B cell (primary cell): ENCODE measurements around the gene MRPS12. TPM values are rescaled to one million over a fixed set of nuclear protein-coding genes. Genes with fewer than 3 reads are reported as not detected.

Source experiments
- ATAC-seq: fragments of 200-7000 bp; cut with Tn5 transposase; one replicate; pipeline ENCODE4 v1.10.0; 2021; ENCODE audit warnings: low read depth, mild to moderate bottlenecking, moderate number of reproducible peaks, moderate library complexity
- CTCF ChIA-PET: fragments of 350-600 bp; sonication (Branson Sonifier 250); formaldehyde crosslinking; loops from one replicate; lab custom pipeline; 2021; ENCODE audit warnings: antibody characterized with exemption, inconsistent platforms; lab: Charles Lee
- POLR2A ChIA-PET: fragments of 350-600 bp; sonication (Branson Sonifier 250); formaldehyde crosslinking; loops from one replicate; lab custom pipeline; 2021; ENCODE audit warnings: antibody characterized with exemption; lab: Charles Lee
- DNase-seq: peaks from one replicate; pipeline ENCODE4 v3.0.0; 2013
- H2AFZ ChIP-seq: 2 replicates; pipeline ENCODE4 v1.6.1; 2012; ENCODE audit warnings: mild to moderate bottlenecking, low read depth, low read length; ENCODE audit not compliant: insufficient read depth, poor library complexity, severe bottlenecking
- H3K27ac ChIP-seq, 2 donors: 1 replicate in 1 of 2; 2 replicates in 1 of 2; pipeline ENCODE4 v1.5.1; 2012 to 2013; ENCODE audit warnings: low read length in 2 of 2, mild to moderate bottlenecking in 2 of 2, moderate library complexity in 1 of 2
- H3K27me3 ChIP-seq, 4 experiments: fragments of 200-600 bp in 1 of 4; sonication (generic) in 1 of 4; replicated peaks in 1 of 4; 1 replicate in 2 of 4; 2 replicates in 2 of 4; pipeline versions ENCODE4 v1.6.1 to v1.7.0; 2013 to 2016; ENCODE audit warnings: low read length in 3 of 4, mild to moderate bottlenecking in 2 of 4, mixed read lengths in 1 of 4, moderate library complexity in 1 of 4; ENCODE audit not compliant: insufficient read depth in 4 of 4, control insufficient read depth in 3 of 4; ENCODE audit errors: control extremely low read depth in 1 of 4
- H3K36me3 ChIP-seq, 2 experiments: replicated peaks in 1 of 2; 1 replicate in 1 of 2; 2 replicates in 1 of 2; pipeline versions ENCODE4 v1.6.1 to v1.7.1; 2013; ENCODE audit warnings: low read length in 1 of 2; ENCODE audit not compliant: insufficient read depth in 2 of 2, control insufficient read depth in 1 of 2; ENCODE audit errors: control extremely low read depth in 1 of 2, extremely low read depth in 1 of 2
- H3K4me1 ChIP-seq, 2 donors: fragments of 200-600 bp in 1 of 2; sonication (generic) in 1 of 2; 1 replicate in 1 of 2; 2 replicates in 1 of 2; pipeline versions ENCODE4 v1.5.1 to v1.6.1; 2013 to 2017; ENCODE audit warnings: low read length in 2 of 2; ENCODE audit not compliant: control insufficient read depth in 2 of 2, insufficient read depth in 2 of 2
- H3K4me2 ChIP-seq: replicated peaks from 2 replicates; pipeline ENCODE3; 2012; ENCODE audit warnings: mild to moderate bottlenecking, low read depth, low read length; ENCODE audit not compliant: poor library complexity, severe bottlenecking
- H3K4me3 ChIP-seq, 5 experiments: fragments of 200-600 bp in 1 of 5; sonication (generic) in 1 of 5; 1 replicate in 3 of 5; 2 replicates in 2 of 5; pipeline versions ENCODE4 v1.5.1 to v1.7.0; 2011 to 2016; ENCODE audit warnings: low read length in 4 of 5, mild to moderate bottlenecking in 4 of 5, low read depth in 2 of 5, control low read depth in 1 of 5, moderate library complexity in 1 of 5; ENCODE audit not compliant: insufficient read depth in 1 of 5; ENCODE audit errors: control extremely low read depth in 1 of 5, extremely low read depth in 1 of 5
- H3K79me2 ChIP-seq: fragments of 200-600 bp; sonication (generic); one replicate; pipeline ENCODE4 v1.6.0; 2016; ENCODE audit warnings: low read length; ENCODE audit not compliant: control insufficient read depth, insufficient read depth
- H3K9ac ChIP-seq: fragments of 200-600 bp; sonication (generic); 2 replicates; pipeline ENCODE4 v1.6.1; 2017; ENCODE audit warnings: mild to moderate bottlenecking, low read length, moderate library complexity
- H3K9me3 ChIP-seq, 3 donors: one replicate each; pipeline versions ENCODE4 v1.6.1 to v1.7.1; 2013; ENCODE audit warnings: low read length in 2 of 3; ENCODE audit not compliant: control insufficient read depth in 2 of 3, insufficient read depth in 1 of 3; ENCODE audit errors: control extremely low read depth in 1 of 3
- H4K20me1 ChIP-seq: 2 replicates; pipeline ENCODE4 v1.6.0; 2012; ENCODE audit warnings: mild to moderate bottlenecking, low read length; ENCODE audit not compliant: insufficient read depth, control insufficient read depth, poor library complexity, severe bottlenecking
- H3K27ac Mint-ChIP-seq: one replicate; pipeline ENCODE4 v1.8.0; 2021; ENCODE audit warnings: mixed read lengths
- H3K27me3 Mint-ChIP-seq: one replicate; pipeline ENCODE4 v1.8.0; 2021; ENCODE audit warnings: mixed read lengths
- H3K4me1 Mint-ChIP-seq: one replicate; pipeline ENCODE4 v1.8.0; 2021; ENCODE audit warnings: mixed read lengths
- H3K4me3 Mint-ChIP-seq: one replicate; pipeline ENCODE4 v1.8.0; 2021; ENCODE audit warnings: mixed read lengths
- H3K9me3 Mint-ChIP-seq: one replicate; pipeline ENCODE4 v1.8.0; 2022; ENCODE audit warnings: mixed read lengths; ENCODE audit not compliant: insufficient read depth
- EZH2 ChIP-seq: IDR thresholded peaks from 2 replicates; pipeline ENCODE4 v1.6.1; 2012; ENCODE audit warnings: borderline replicate concordance, low read depth, mild to moderate bottlenecking, moderate library complexity, low read length; ENCODE audit not compliant: insufficient read depth, poor library complexity, severe bottlenecking
- WGBS: methylation state at CpG from one replicate; pipeline ENCODE4 v1.1.5; 2013; ENCODE audit warnings: missing lambda C conversion rate; ENCODE audit not compliant: insufficient coverage; 5-methylcytosine and 5-hydroxymethylcytosine counted together
- intact Hi-C: fragments of 100-400 bp; cut with micrococcal nuclease; formaldehyde crosslinking; loops from one replicate; pipeline ENCODE4 v1.10.0; 2022
- polyA plus RNA-seq: library from polyadenylated mRNA; depleted of rRNA; stranded (reverse); fragments of >200 nt; gene quantifications from 2 replicates; pipeline ENCODE4 v1.2.3, GENCODE V29; 2012
- total RNA-seq, 2 donors: library from RNA; stranded (reverse); fragments of 120-200 nt in 1 of 2; gene quantifications; 1 replicate in 1 of 2; 2 replicates in 1 of 2; pipeline versions ENCODE4 v1.2.3 to v1.2.4, GENCODE V29; 2013 to 2022
- TF ChIP-seq, protein P1 (sequence below): fragments of 200-600 bp; IDR thresholded peaks from one replicate; pipeline ENCODE4 v1.8.0; 2022; ENCODE audit warnings: antibody characterized with exemption, mild to moderate bottlenecking

Gene MRPS12
- total and polyA plus RNA-seq, 2 donors (not counting 1 experiment from before 2014, with no cell fraction given) = 27.0 to 30.3 TPM

DNA sequence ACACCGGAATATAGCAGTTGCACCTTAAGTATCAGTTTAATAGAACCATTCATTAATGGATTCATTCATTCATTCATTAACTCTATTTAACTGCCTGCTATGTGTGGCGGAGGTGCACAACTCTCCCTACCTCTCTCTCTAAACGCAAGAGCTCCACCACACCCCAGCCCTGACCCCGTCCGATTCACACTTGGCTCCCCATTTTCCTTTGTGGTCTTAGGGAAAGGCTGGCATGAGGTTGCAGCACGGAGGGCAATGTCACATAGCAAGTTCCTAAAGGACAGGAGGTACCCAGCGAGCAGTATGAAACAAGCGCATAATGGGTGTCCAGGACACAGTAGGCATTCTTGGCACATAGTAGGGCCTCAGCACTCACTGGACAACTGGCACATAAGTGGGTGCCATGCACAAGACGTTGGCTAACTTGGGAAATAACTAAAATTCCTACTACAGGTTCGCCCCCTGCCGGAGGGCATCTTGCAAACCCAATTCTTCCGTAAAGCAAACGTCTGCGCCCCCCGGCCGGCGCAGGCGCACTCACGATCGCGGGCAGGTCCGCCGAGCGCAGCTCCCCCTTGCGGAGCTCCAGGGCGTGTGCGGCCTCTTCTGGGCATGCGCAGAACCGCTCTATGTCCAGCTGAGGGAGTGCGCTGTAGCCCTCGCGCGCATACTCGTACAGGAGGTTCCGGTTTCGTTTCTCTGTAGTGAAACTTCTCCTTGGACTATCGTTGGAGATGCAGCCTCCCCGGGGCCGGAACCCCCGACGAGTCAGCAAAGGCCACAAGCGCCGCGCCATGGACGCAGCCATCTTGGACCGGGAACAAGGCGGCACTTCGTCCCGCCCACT, 592 bp upstream of the MRPS12 start, which contains the start of gene SARS2:
SARS2 (minus strand) TSS at position 835 of the 847 bp plus-strand sequence; CDS start at position 808, 27 bp downstream.
- H3K79me2 ChIP-seq = peaks cover 36% of the 10 kb centered on the region
- ATAC-seq (peak; percentile 69), DNase-seq (no peak)
- peaks cover 19 to 28% of the 10 kb centered on the region in 2 donors for H3K4me1 ChIP-seq
- Mint-ChIP-seq H3K4me1 (peaks cover 26% of the 10 kb centered on the region), H3K27ac (peak within 1 kb of the TSS; percentile 99), H3K9me3 (peaks cover 3% of the 10 kb centered on the region), H3K4me3 (peak within 1 kb of the TSS; percentile 99), H3K27me3 (no peaks in the 10 kb centered on the region)
- peaks cover 0 to 6% (median 0%) of the 10 kb centered on the region in 3 donors for H3K9me3 ChIP-seq
- H3K9ac ChIP-seq = peak within 1 kb of the TSS; percentile 93
- TF ChIP-seq, protein P1, sequence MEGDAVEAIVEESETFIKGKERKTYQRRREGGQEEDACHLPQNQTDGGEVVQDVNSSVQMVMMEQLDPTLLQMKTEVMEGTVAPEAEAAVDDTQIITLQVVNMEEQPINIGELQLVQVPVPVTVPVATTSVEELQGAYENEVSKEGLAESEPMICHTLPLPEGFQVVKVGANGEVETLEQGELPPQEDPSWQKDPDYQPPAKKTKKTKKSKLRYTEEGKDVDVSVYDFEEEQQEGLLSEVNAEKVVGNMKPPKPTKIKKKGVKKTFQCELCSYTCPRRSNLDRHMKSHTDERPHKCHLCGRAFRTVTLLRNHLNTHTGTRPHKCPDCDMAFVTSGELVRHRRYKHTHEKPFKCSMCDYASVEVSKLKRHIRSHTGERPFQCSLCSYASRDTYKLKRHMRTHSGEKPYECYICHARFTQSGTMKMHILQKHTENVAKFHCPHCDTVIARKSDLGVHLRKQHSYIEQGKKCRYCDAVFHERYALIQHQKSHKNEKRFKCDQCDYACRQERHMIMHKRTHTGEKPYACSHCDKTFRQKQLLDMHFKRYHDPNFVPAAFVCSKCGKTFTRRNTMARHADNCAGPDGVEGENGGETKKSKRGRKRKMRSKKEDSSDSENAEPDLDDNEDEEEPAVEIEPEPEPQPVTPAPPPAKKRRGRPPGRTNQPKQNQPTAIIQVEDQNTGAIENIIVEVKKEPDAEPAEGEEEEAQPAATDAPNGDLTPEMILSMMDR = peak; percentile 100
- TF ChIP-seq EZH2 = no peak
- H3K4me2 ChIP-seq = peak within 1 kb of the TSS; percentile 97
- no peaks in the 10 kb centered on the region for H3K27me3 ChIP-seq
- ChIA-PET POLR2A (interaction anchor here (0.5 to 2.4 kb wide), 9 partner anchors 30 to 527 kb away, joined by 3 to 17 read pairs (median 4); partner anchors contain the start of genes ACTN4, FAM98C, MAP4K1 and NFKBIB), CTCF (interaction anchor here (0.7 to 5.6 kb wide), 39 partner anchors 27 to 1276 kb away, joined by 3 to 55 read pairs (median 4); partner anchors contain the start of genes ACTN4, ECH1, EIF3K and FAM98C)
- peak within 1 kb of the TSS; percentile 79 to 93 (median 91) for H3K4me3 ChIP-seq
- intact Hi-C loops = loop anchor here (1.0 to 2.0 kb wide), 12 partner anchors 31 to 666 kb away; partner anchors contain the start of genes ACTN4, FAM98C, NFKBIB and SIRT2
- under 1% methylated on average over 47 of the region's 49 CpGs for WGBS
- peak within 1 kb of the TSS; percentile 84 to 91 for H3K27ac ChIP-seq
- H2AFZ ChIP-seq = peak within 1 kb of the TSS; percentile 81
- H4K20me1 ChIP-seq = peaks cover 5% of the 10 kb centered on the region
- peaks cover 0 to 27% of the 10 kb centered on the region in 2 experiments for H3K36me3 ChIP-seq
